ENCODE results near the gene BTNL3.
"Not testable (repeated sequence)": the region's sequence is repeated elsewhere in the genome, so short reads cannot be mapped to it uniquely, and the experiment has no call there.

The BTNL3 gene

GRCh38 chr5:180982008-180982741 lies 6.5 kb upstream of the BTNL3 start:
- WGBS, result 87% methylated on average over 23 of the region's 23 CpGs
- no peak overlapping the region for H3K27ac ChIP-seq (ENCODE audit: low read depth, low read length)
- H3K9ac ChIP-seq (ENCODE audit: low read depth, low read length), result no peak overlapping the region
- H3K4me3 ChIP-seq (ENCODE audit: low read length), result no peak overlapping the region
- no peaks in the 10 kb centered on the region for H3K36me3 ChIP-seq (ENCODE audit: insufficient read depth, low read length)
- H3K9me3 ChIP-seq (ENCODE audit: insufficient read depth, low read depth, low read length), result no peaks in the 10 kb centered on the region
- no peaks in the 10 kb centered on the region for H3K27me3 ChIP-seq (ENCODE audit: insufficient read depth, low read length)
- no peaks in the 10 kb centered on the region for H3K4me1 ChIP-seq (ENCODE audit: insufficient read depth, low read length)

- no peak overlapping the region for H3K4me3 ChIP-seq (ENCODE audit: low read length)
- H3K27ac ChIP-seq (ENCODE audit: low read depth, low read length), result no peak overlapping the region
- H3K36me3 ChIP-seq (ENCODE audit: insufficient read depth, low read length), result no peaks in the 10 kb centered on the region
- no peaks in the 10 kb centered on the region for H3K4me1 ChIP-seq (ENCODE audit: insufficient read depth, low read length)
- H3K9me3 ChIP-seq (ENCODE audit: insufficient read depth, low read depth, low read length), result no peaks in the 10 kb centered on the region
- no peak overlapping the region for H3K9ac ChIP-seq (ENCODE audit: low read depth, low read length)
- WGBS, result 78% methylated on average over 2 of the region's 2 CpGs
- H3K27me3 ChIP-seq (ENCODE audit: insufficient read depth, low read length), result no peaks in the 10 kb centered on the region
Observed at GRCh38 chr5:180988016-180988415, 630 bp upstream of the BTNL3 start.

- no peak overlapping the region for H3K9ac ChIP-seq (ENCODE audit: low read depth, low read length)
- no peaks in the 10 kb centered on the region for H3K36me3 ChIP-seq (ENCODE audit: insufficient read depth, low read length)
- no peaks in the 10 kb centered on the region for H3K4me1 ChIP-seq (ENCODE audit: insufficient read depth, low read length)
- H3K27ac ChIP-seq (ENCODE audit: low read depth, low read length), result no peak overlapping the region
- no peaks in the 10 kb centered on the region for H3K27me3 ChIP-seq (ENCODE audit: insufficient read depth, low read length)
- 87% methylated on average over 16 of the region's 16 CpGs for WGBS
- no peak overlapping the region for H3K4me3 ChIP-seq (ENCODE audit: low read length)
- H3K9me3 ChIP-seq (ENCODE audit: insufficient read depth, low read depth, low read length), result no peaks in the 10 kb centered on the region
Observed at GRCh38 chr5:180990086-180990881, 1.6 kb downstream of the BTNL3 start.

GRCh38 chr5:180990882-180991242 lies 2.2 kb downstream of the BTNL3 start:
- Histone ChIP-seq H3K27me3 (ENCODE audit: insufficient read depth, low read length) (no peaks in the 10 kb centered on the region), H3K9me3 (ENCODE audit: insufficient read depth, low read depth, low read length) (no peaks in the 10 kb centered on the region), H3K36me3 (ENCODE audit: insufficient read depth, low read length) (no peaks in the 10 kb centered on the region), H3K4me1 (ENCODE audit: insufficient read depth, low read length) (no peaks in the 10 kb centered on the region), H3K4me3 (ENCODE audit: low read length) (no peak overlapping the region), H3K27ac (ENCODE audit: low read depth, low read length) (no peak overlapping the region), H3K9ac (ENCODE audit: low read depth, low read length) (no peak overlapping the region)
- WGBS, result 78% methylated on average over 4 of the region's 5 CpGs

- no peak overlapping the region for H3K27ac ChIP-seq (ENCODE audit: low read depth, low read length)
- H3K27me3 ChIP-seq (ENCODE audit: insufficient read depth, low read length), result no peaks in the 10 kb centered on the region
Observed at GRCh38 chr5:181001947-181002346, 13.3 kb downstream of the BTNL3 start.

GRCh38 chr5:181005791-181006190 lies 17.1 kb downstream of the BTNL3 start:
- WGBS, result 84% methylated on average over 9 of the region's 9 CpGs
- Histone ChIP-seq H3K4me3 (ENCODE audit: low read length) (no peak overlapping the region), H3K9ac (ENCODE audit: low read depth, low read length) (no peak overlapping the region), H3K4me1 (ENCODE audit: insufficient read depth, low read length) (no peaks in the 10 kb centered on the region), H3K27ac (ENCODE audit: low read depth, low read length) (no peak overlapping the region), H3K36me3 (ENCODE audit: insufficient read depth, low read length) (no peaks in the 10 kb centered on the region), H3K27me3 (ENCODE audit: insufficient read depth, low read length) (no peaks in the 10 kb centered on the region), H3K9me3 (ENCODE audit: insufficient read depth, low read depth, low read length) (0 out of 2 replicates have a peak, but pooled peaks cover 11% of the 10 kb centered on the region)

More at GRCh38 chr5:181001947-181002346, 13.3 kb downstream of the BTNL3 start:
- H3K9me3 ChIP-seq (ENCODE audit: insufficient read depth, low read depth, low read length), result 0 out of 2 replicates have a peak, but pooled peaks cover 9% of the 10 kb centered on the region
- no peaks in the 10 kb centered on the region for H3K36me3 ChIP-seq (ENCODE audit: insufficient read depth, low read length)
- H3K9ac ChIP-seq (ENCODE audit: low read depth, low read length), result no peak overlapping the region
- no peak overlapping the region for H3K4me3 ChIP-seq (ENCODE audit: low read length)
- no peaks in the 10 kb centered on the region for H3K4me1 ChIP-seq (ENCODE audit: insufficient read depth, low read length)

- no peaks in the 10 kb centered on the region for H3K4me1 ChIP-seq (ENCODE audit: insufficient read depth, low read length)
- H3K27me3 ChIP-seq (ENCODE audit: insufficient read depth, low read length), result no peaks in the 10 kb centered on the region
- no peak overlapping the region for H3K27ac ChIP-seq (ENCODE audit: low read depth, low read length)
- 0 out of 2 replicates have a peak, but pooled peaks cover 11% of the 10 kb centered on the region for H3K9me3 ChIP-seq (ENCODE audit: insufficient read depth, low read depth, low read length)
- no peak overlapping the region for H3K4me3 ChIP-seq (ENCODE audit: low read length)
- 82% methylated on average over 6 of the region's 6 CpGs for WGBS
- no peak overlapping the region for H3K9ac ChIP-seq (ENCODE audit: low read depth, low read length)
- H3K36me3 ChIP-seq (ENCODE audit: insufficient read depth, low read length), result no peaks in the 10 kb centered on the region
Observed at GRCh38 chr5:181008136-181008535, 19.5 kb downstream of the BTNL3 start.

- WGBS, result 81% methylated on average over 4 of the region's 4 CpGs
- H3K27me3 ChIP-seq (ENCODE audit: insufficient read depth, low read length); H3K4me1 ChIP-seq (ENCODE audit: insufficient read depth, low read length); H3K27ac ChIP-seq (ENCODE audit: low read depth, low read length); H3K4me3 ChIP-seq (ENCODE audit: low read length); H3K9me3 ChIP-seq (ENCODE audit: insufficient read depth, low read depth, low read length); H3K36me3 ChIP-seq (ENCODE audit: insufficient read depth, low read length); H3K9ac ChIP-seq (ENCODE audit: low read depth, low read length): not testable (repeated sequence)
Observed at GRCh38 chr5:181010018-181010417, 21.4 kb downstream of the BTNL3 start.

- not testable (repeated sequence) for H3K27ac ChIP-seq (ENCODE audit: low read depth, low read length); H3K36me3 ChIP-seq (ENCODE audit: insufficient read depth, low read length); H3K9ac ChIP-seq (ENCODE audit: low read depth, low read length)
Observed at GRCh38 chr5:181014654-181015053, 26.0 kb downstream of the BTNL3 start.

GRCh38 chr5:181017448-181017847 lies 28.8 kb downstream of the BTNL3 start:
- WGBS, result 70% methylated on average over 3 of the region's 3 CpGs

More at GRCh38 chr5:181014654-181015053, 26.0 kb downstream of the BTNL3 start:
- H3K27me3 ChIP-seq (ENCODE audit: insufficient read depth, low read length); H3K4me1 ChIP-seq (ENCODE audit: insufficient read depth, low read length); H3K4me3 ChIP-seq (ENCODE audit: low read length): not testable (repeated sequence)
- H3K9me3 ChIP-seq (ENCODE audit: insufficient read depth, low read depth, low read length), result peaks cover 16% of the 10 kb centered on the region; the same call in 1 of the 2 replicates

GRCh38 chr5:181020688-181021087 lies 32.0 kb downstream of the BTNL3 start:
- Histone ChIP-seq H3K27ac (ENCODE audit: low read depth, low read length) (no peak overlapping the region), H3K9me3 (ENCODE audit: insufficient read depth, low read depth, low read length) (peaks cover 57% of the 10 kb centered on the region), H3K4me1 (ENCODE audit: insufficient read depth, low read length) (no peaks in the 10 kb centered on the region), H3K27me3 (ENCODE audit: insufficient read depth, low read length) (no peaks in the 10 kb centered on the region), H3K9ac (ENCODE audit: low read depth, low read length) (no peak overlapping the region), H3K36me3 (ENCODE audit: insufficient read depth, low read length) (no peaks in the 10 kb centered on the region), H3K4me3 (ENCODE audit: low read length) (no peak overlapping the region)
- 70% methylated on average over 3 of the region's 3 CpGs for WGBS

More at GRCh38 chr5:181017448-181017847, 28.8 kb downstream of the BTNL3 start:
- H3K27ac ChIP-seq (ENCODE audit: low read depth, low read length); H3K36me3 ChIP-seq (ENCODE audit: insufficient read depth, low read length); H3K4me1 ChIP-seq (ENCODE audit: insufficient read depth, low read length); H3K4me3 ChIP-seq (ENCODE audit: low read length); H3K9ac ChIP-seq (ENCODE audit: low read depth, low read length); H3K27me3 ChIP-seq (ENCODE audit: insufficient read depth, low read length): not testable (repeated sequence)
- H3K9me3 ChIP-seq (ENCODE audit: insufficient read depth, low read depth, low read length), result peaks cover 39% of the 10 kb centered on the region

All from HUES64 (cell line).